GM23248 (cell line): ENCODE results near the gene PRSS3. TPM values are rescaled to one million over a fixed set of nuclear protein-coding genes. Genes with fewer than 3 reads are reported as not detected.
"Not testable (repeated sequence)": the region's sequence is repeated elsewhere in the genome, so short reads cannot be mapped to it uniquely, and the experiment has no call there.

Experiments
- DNase-seq: peaks from one replicate; pipeline ENCODE4 v3.0.0-alpha.2; 2015
- H2AFZ ChIP-seq: fragments of 200-600 bp; sonication (generic); 2 replicates; pipeline ENCODE4 v1.6.1; 2016; ENCODE audit warnings: antibody characterized with exemption
- H3F3A ChIP-seq: fragments of 200-600 bp; sonication (generic); 2 replicates; pipeline ENCODE4 v1.6.1; 2016; ENCODE audit warnings: mild to moderate bottlenecking, antibody characterized with exemption, mixed run types; ENCODE audit not compliant: insufficient read depth
- H3K27ac ChIP-seq: fragments of 200-600 bp; sonication (generic); 2 replicates; pipeline ENCODE4 v1.5.1; 2016; ENCODE audit warnings: mild to moderate bottlenecking
- H3K27me3 ChIP-seq: fragments of 200-600 bp; sonication (generic); replicated peaks from 2 replicates; pipeline ENCODE4 v1.6.1; 2016; ENCODE audit warnings: mild to moderate bottlenecking; ENCODE audit not compliant: insufficient read depth
- H3K36me3 ChIP-seq: fragments of 200-600 bp; sonication (generic); 2 replicates; pipeline ENCODE4 v1.6.1; 2016; ENCODE audit warnings: low read depth, mild to moderate bottlenecking
- H3K4me1 ChIP-seq: fragments of 200-600 bp; sonication (generic); 2 replicates; pipeline ENCODE4 v1.6.1; 2016; ENCODE audit warnings: mild to moderate bottlenecking; ENCODE audit not compliant: insufficient read depth
- H3K4me2 ChIP-seq: fragments of 200-600 bp; sonication (generic); one replicate; pipeline ENCODE4 v1.6.1; 2016; ENCODE audit warnings: mild to moderate bottlenecking; ENCODE audit not compliant: unreplicated experiment
- H3K4me3 ChIP-seq: fragments of 200-600 bp; sonication (generic); 2 replicates; pipeline ENCODE4 v1.5.1; 2016; ENCODE audit warnings: mild to moderate bottlenecking
- H3K79me2 ChIP-seq: fragments of 200-600 bp; sonication (generic); 2 replicates; pipeline ENCODE4 v1.6.1; 2016; ENCODE audit warnings: mild to moderate bottlenecking; ENCODE audit not compliant: insufficient read depth
- H3K9ac ChIP-seq: fragments of 200-600 bp; sonication (generic); 2 replicates; pipeline ENCODE4 v1.6.1; 2016; ENCODE audit warnings: mild to moderate bottlenecking
- H3K9me2 ChIP-seq: fragments of 200-600 bp; sonication (generic); 2 replicates; pipeline ENCODE4 v1.6.1; 2016; ENCODE audit warnings: mixed run types, mild to moderate bottlenecking, moderate library complexity; ENCODE audit not compliant: insufficient read depth
- H3K9me3 ChIP-seq: fragments of 200-600 bp; sonication (generic); one replicate; pipeline ENCODE4 v1.6.1; 2017; ENCODE audit warnings: low read depth
- H4K20me1 ChIP-seq: fragments of 200-600 bp; sonication (generic); 2 replicates; pipeline ENCODE4 v1.6.0; 2016; ENCODE audit not compliant: insufficient read depth
- EZH2 ChIP-seq: fragments of 200-600 bp; sonication (generic); IDR thresholded peaks from 2 replicates; pipeline ENCODE4 v1.6.1; 2018; ENCODE audit warnings: antibody characterized with exemption, mild to moderate bottlenecking; ENCODE audit not compliant: insufficient read depth, poor library complexity, severe bottlenecking
- EZH2phosphoT487 ChIP-seq: fragments of 200-600 bp; sonication (generic); IDR thresholded peaks from 2 replicates; pipeline ENCODE4 v1.6.1; 2018; ENCODE audit warnings: antibody characterized with exemption, moderate library complexity, mild to moderate bottlenecking, low read depth; ENCODE audit not compliant: insufficient read depth
- WGBS, 2 experiments: methylation state at CpG; one replicate each; pipeline ENCODE4 v1.1.6; 2015 to 2017; ENCODE audit warnings: low lambda C conversion rate in 2 of 2, low coverage in 1 of 2; ENCODE audit errors: missing lambda C conversion rate in 2 of 2; 5-methylcytosine and 5-hydroxymethylcytosine counted together
- in situ Hi-C: fragments of 300-500 bp; cut with MboI; formaldehyde crosslinking; loops from 2 replicates; pipeline ENCODE4 v1.15.0; 2020
- polyA plus RNA-seq: library from polyadenylated mRNA; unstranded; fragments of >200 nt; fragmentation: Nextera tagmentation; extraction: Ambion mirVana; gene quantifications from 2 replicates; pipeline ENCODE4 v1.2.1, GENCODE V29; 2016
- total RNA-seq: library from RNA; depleted of rRNA; stranded (reverse); fragments of >200 nt; shearing (Covaris generic); gene quantifications from 2 replicates; pipeline ENCODE4 v1.2.3, GENCODE V29; 2014

The PRSS3 gene
- total and polyA plus RNA-seq, 2 experiments from 2014 or later = 15.1 to 48.2 TPM

DNA sequence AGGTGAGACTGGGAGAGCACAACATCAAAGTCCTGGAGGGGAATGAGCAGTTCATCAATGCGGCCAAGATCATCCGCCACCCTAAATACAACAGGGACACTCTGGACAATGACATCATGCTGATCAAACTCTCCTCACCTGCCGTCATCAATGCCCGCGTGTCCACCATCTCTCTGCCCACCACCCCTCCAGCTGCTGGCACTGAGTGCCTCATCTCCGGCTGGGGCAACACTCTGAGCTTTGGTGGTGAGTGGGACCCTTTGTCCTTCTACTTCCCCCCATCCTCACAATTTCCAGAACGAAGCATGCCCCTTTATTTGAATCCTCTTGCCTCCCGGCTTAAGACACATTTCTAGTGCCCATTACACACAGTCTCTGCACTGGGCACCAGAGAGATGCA, 2.5 kb downstream of the PRSS3 start:
- TF ChIP-seq EZH2phosphoT487 (no peak), EZH2 (no peak)
- H3K4me3 ChIP-seq = no peak overlapping the region
- H3K9me2 ChIP-seq = no peaks in the 10 kb centered on the region
- H3K9ac ChIP-seq = no peak overlapping the region
- no peaks in the 10 kb centered on the region for H3K4me1 ChIP-seq
- H3K4me2 ChIP-seq = no peak overlapping the region
- H3K27me3 ChIP-seq = no peaks in the 10 kb centered on the region
- H3K79me2 ChIP-seq = no peaks in the 10 kb centered on the region
- no peaks in the 10 kb centered on the region for H4K20me1 ChIP-seq
- 80 to 81% methylated on average over 8 of the region's 8 CpGs for WGBS, 2 experiments
- no peaks in the 10 kb centered on the region for H3K9me3 ChIP-seq
- no peak overlapping the region for H2AFZ ChIP-seq
- H3K36me3 ChIP-seq = no peaks in the 10 kb centered on the region
- H3F3A ChIP-seq = no peaks in the 10 kb centered on the region
- in situ Hi-C loops = no loop called here
- DNase-seq = no peak
- no peak overlapping the region for H3K27ac ChIP-seq

DNA sequence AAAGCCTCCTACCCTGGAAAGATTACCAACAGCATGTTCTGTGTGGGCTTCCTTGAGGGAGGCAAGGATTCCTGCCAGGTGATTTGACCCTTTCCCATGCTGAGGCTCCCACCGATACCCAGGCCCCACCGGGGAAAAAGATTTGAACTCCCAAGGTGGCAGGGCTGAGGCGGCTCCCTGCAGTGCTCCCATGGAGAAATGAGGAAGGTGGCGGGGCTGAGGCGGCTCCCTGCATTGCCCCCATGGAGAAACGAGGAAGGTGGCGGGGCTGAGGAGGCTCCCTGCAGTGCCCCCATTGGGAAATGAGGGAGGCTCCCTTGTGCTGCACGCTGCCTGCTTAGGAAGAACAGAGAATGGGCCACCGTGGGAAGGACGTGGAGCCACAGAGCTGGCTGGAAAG, 3.2 kb downstream of the PRSS3 start:
- Histone ChIP-seq H3K4me1 (no peaks in the 10 kb centered on the region), H3F3A (no peaks in the 10 kb centered on the region), H3K9me3 (no peaks in the 10 kb centered on the region), H3K4me2 (no peak overlapping the region), H4K20me1 (no peaks in the 10 kb centered on the region), H3K4me3 (no peak overlapping the region), H3K36me3 (no peaks in the 10 kb centered on the region), H2AFZ (no peak overlapping the region), H3K79me2 (no peaks in the 10 kb centered on the region), H3K9me2 (no peaks in the 10 kb centered on the region), H3K27ac (no peak overlapping the region), H3K27me3 (no peaks in the 10 kb centered on the region), H3K9ac (no peak overlapping the region)
- WGBS, 2 experiments = 81 to 83% methylated on average over 10 of the region's 10 CpGs
- in situ Hi-C loops = no loop called here
- no peak for DNase-seq
- TF ChIP-seq EZH2phosphoT487 (no peak), EZH2 (no peak)

GRCh38 chr9:33799928-33800704, 4.8 kb downstream of the PRSS3 start:
- Histone ChIP-seq H3K4me1 (no peaks in the 10 kb centered on the region), H3K79me2 (no peaks in the 10 kb centered on the region), H3K9ac (no peak overlapping the region), H3K36me3 (no peaks in the 10 kb centered on the region), H3K4me3 (no peak overlapping the region), H3K9me2 (no peaks in the 10 kb centered on the region), H3K27me3 (no peaks in the 10 kb centered on the region), H4K20me1 (no peaks in the 10 kb centered on the region), H3K9me3 (no peaks in the 10 kb centered on the region), H2AFZ (no peak overlapping the region), H3F3A (no peaks in the 10 kb centered on the region), H3K4me2 (no peak overlapping the region), H3K27ac (no peak overlapping the region)
- DNase-seq = no peak
- TF ChIP-seq EZH2 (no peak), EZH2phosphoT487 (no peak)
- in situ Hi-C loops = no loop called here
- WGBS, 2 experiments = 50 to 54% methylated on average over 9 of the region's 9 CpGs

DNA sequence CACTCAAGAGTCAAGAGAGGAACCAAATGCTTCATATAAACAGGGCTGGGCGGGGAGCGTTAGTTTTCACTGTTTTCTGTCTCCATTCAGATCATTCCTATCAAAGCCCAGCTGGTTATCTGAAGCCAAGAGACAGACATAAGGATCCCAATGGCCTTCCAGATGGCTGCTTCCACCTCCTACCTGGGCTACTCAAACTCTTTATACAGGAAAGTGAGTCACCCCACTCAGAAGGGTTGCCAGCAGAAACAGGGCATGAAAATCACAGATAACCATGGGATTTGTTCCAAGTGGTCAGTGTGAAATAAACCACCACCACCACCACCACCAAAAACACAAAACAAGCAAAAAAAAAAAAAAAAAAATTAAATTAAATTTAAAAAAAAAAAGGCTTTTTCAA, 5.5 kb downstream of the PRSS3 start:
- TF ChIP-seq EZH2 (no peak), EZH2phosphoT487 (no peak)
- no peak overlapping the region for H3K9ac ChIP-seq
- DNase-seq = no peak
- H3K79me2 ChIP-seq = no peaks in the 10 kb centered on the region
- H3K36me3 ChIP-seq = no peaks in the 10 kb centered on the region
- no peak overlapping the region for H2AFZ ChIP-seq
- H3K9me3 ChIP-seq = no peaks in the 10 kb centered on the region
- in situ Hi-C loops = no loop called here
- H3K27ac ChIP-seq = no peak overlapping the region
- WGBS, 2 experiments = 55 to 70% methylated on average over 2 of the region's 2 CpGs
- no peaks in the 10 kb centered on the region for H3K4me1 ChIP-seq
- no peak overlapping the region for H3K4me3 ChIP-seq
- no peaks in the 10 kb centered on the region for H3K27me3 ChIP-seq
- H3K4me2 ChIP-seq = no peak overlapping the region
- H3K9me2 ChIP-seq = no peaks in the 10 kb centered on the region
- H4K20me1 ChIP-seq = no peaks in the 10 kb centered on the region
- H3F3A ChIP-seq = no peaks in the 10 kb centered on the region

DNA sequence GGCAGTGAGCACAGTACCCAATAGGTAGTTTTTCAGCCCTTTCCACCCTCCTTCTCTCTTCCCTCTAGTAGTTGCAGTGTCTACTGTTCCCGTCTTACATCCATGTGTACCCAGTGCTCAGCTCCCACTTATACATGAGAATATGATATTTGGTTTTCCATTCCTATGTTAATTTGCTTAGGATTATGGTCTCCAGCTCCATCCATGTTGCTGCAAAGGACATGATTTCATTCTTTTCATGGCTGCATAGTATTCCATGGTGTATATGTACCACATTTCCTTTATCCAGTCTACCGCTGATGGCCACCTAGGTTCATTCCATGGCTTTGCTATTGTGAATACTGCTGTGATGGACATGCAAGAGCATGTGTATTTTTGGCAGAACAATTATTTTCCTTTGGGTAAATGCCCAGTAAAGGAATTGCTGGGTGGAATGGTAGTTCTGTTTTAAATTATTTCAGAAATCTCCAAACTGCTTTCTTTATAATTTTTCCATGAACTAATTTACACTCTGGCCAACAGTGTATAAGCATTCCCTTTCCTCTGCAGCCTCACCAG, 6.7 kb downstream of the PRSS3 start:
- WGBS, 2 experiments = 55 to 66% methylated on average over 2 of the region's 2 CpGs
- DNase-seq, H3K4me3 ChIP-seq, H3K9me2 ChIP-seq, H2AFZ ChIP-seq, H3K79me2 ChIP-seq, H3F3A ChIP-seq, H3K9ac ChIP-seq, H3K4me1 ChIP-seq, H3K36me3 ChIP-seq, in situ Hi-C loops, H3K27ac ChIP-seq, H3K4me2 ChIP-seq, H3K27me3 ChIP-seq, H3K9me3 ChIP-seq, H4K20me1 ChIP-seq: not testable (repeated sequence)

- H3K4me3 ChIP-seq, H2AFZ ChIP-seq, H3K36me3 ChIP-seq, H3K27ac ChIP-seq, H4K20me1 ChIP-seq, H3K27me3 ChIP-seq, in situ Hi-C loops, H3K4me2 ChIP-seq, H3K79me2 ChIP-seq, H3K9me2 ChIP-seq, DNase-seq, H3K9me3 ChIP-seq, H3F3A ChIP-seq, H3K9ac ChIP-seq, H3K4me1 ChIP-seq: not testable (repeated sequence)
- 83 to 84% methylated on average over 3 of the region's 3 CpGs for WGBS, 2 experiments
Measured at GRCh38 chr9:33804196-33804595, 8.8 kb downstream of the PRSS3 start.

DNA sequence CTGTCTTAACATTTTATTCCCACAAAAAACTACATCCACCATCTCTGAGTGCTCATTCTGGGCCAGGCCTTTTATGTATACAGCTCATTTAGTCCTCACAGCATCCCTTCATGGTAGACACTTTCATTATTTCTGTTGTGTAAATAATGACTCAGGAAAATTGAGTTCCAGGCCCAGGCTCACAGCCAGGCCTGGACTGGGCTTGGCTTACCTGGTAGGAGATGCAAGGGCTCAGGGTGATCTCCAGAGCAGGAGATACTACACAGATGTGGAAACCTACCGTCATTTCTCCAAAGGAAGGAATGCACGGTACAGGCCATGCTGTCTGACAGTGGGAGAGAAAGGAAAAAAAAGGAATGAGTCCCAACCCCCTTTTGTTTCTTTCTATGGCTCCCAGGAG, 11.8 kb downstream of the PRSS3 start:
- H3K79me2 ChIP-seq, H3K4me1 ChIP-seq, H3K9ac ChIP-seq, in situ Hi-C loops, H3K4me2 ChIP-seq, H3K4me3 ChIP-seq, H4K20me1 ChIP-seq, H3K9me2 ChIP-seq, H3K27me3 ChIP-seq, H3K36me3 ChIP-seq, H3F3A ChIP-seq, H3K9me3 ChIP-seq, H2AFZ ChIP-seq, H3K27ac ChIP-seq: not testable (repeated sequence)
- peak; percentile 31 for DNase-seq
- WGBS, 2 experiments = 57 to 60% methylated on average over 2 of the region's 2 CpGs
